HG02943 (cell line): Measurements from ENCODE around the gene DBF4.
A peak's percentile ranks its signal among the peaks of the same experiment; 100 is the strongest.
"Not testable (repeated sequence)": the region's sequence is repeated elsewhere in the genome, so short reads cannot be mapped to it uniquely, and the experiment has no call there.

Experiments
- ATAC-seq: cut with Tn5 transposase; IDR thresholded peaks from one replicate; pipeline ENCODE4 v1.9.1; 2021; ENCODE audit warnings: mild to moderate bottlenecking, low read depth, moderate library complexity; ENCODE audit not compliant: unreplicated experiment

The DBF4 gene

GRCh38 chr7:87876040-87876868, at the start of gene DBF4, which contains the start of gene SLC25A40:
Gene DBF4, plus strand, starts transcription at chr7:87876493. Its CDS starts 240 bp downstream, at chr7:87876733.
Gene SLC25A40, minus strand, starts transcription at chr7:87876360. Its CDS starts 17,633 bp downstream, at chr7:87858727.
- peak; percentile 90 for ATAC-seq

DNA sequence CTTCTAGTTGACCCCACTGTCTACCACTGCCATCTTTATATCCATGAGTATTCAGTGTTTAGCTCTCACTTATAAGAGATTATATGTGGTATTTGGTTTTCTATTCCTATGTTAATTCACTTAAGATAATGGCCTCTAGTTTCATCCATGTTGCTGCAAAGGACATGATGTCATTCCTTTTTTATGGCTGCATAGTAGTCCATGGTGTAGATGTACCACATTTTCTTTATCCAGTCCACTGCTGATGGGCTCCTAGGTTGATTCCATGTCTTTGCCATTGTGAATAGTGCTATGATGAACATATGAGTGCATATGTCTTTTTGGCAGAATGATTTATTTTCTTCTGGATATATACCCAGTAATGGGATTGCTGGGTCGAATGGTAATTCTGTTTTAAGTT, 47.9 kb upstream of the DBF4 start:
- not testable (repeated sequence) for ATAC-seq

- ATAC-seq, result no peak
Measured at GRCh38 chr7:87831097-87831496, 45.2 kb upstream of the DBF4 start.

DNA sequence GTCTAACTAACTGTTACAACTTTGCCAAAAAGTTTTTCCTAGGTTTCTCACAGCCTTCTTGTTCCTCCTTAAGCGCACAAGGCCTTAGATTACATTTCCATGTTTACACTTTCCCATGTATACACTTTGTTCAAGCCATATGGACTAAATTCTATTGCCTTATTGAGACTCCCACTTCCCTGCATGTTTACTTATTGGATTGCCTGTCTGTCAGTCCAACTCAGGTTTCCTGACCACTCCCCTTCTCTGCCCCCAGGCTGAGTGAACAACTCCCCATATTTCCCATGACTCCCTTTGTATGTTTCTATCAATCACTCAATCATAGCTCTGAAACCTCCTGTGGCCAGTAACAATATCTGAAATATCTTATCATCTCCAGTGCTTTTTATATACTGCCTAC, 43.2 kb upstream of the DBF4 start:
- no peak for ATAC-seq

DNA sequence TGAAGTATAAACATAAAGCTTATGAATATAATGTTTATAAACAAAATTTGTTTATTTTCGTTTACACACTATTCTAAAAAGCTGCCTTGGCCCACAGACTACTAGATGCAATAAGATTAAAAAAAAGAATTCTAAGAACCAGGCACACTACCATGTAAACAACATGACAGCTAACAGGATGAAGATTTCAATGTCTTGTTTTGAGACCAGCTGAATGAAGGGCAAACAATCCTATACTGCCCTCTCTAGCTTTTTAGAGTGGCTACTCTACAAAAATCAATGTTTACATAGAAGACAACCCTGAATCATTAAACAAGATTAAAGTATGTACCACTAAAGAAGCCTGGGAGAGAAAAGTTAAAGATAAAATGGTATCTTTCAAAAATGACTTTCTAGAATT, 38.7 kb upstream of the DBF4 start:
- ATAC-seq, result no peak

DNA sequence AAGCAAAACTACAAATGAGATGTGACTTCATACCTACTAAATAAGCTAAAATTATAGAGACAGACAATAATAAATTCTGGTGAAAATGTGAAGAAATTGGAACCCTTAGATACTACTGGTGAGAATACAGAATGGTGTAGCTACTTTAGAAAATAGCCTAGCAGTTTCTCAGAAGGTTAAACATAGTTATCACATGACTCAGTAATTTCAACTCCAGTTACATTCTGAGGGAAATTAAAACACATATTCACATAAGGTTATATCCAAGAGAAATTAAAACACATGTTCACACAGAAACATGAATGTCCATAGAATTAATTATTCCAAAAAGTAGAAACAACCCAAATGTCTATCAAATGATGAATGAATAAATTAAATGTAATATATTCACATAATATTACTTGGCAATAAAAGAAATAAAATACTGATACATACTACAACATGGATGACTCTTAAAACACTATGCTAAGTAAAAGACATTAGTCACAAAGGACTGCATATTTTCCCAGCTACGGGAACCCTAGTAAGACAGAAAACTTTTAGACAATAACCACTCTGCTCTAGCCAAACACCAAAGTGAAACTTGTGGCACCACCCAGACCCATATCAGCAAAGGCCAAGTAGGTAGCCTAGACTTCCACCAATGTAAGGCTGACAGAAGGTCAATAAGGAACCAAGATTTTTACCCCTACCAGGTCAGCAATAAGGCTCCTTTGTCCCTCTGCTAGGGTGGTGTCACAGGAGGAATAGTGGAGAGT, 25.3 kb upstream of the DBF4 start:
- ATAC-seq, result no peak

DNA sequence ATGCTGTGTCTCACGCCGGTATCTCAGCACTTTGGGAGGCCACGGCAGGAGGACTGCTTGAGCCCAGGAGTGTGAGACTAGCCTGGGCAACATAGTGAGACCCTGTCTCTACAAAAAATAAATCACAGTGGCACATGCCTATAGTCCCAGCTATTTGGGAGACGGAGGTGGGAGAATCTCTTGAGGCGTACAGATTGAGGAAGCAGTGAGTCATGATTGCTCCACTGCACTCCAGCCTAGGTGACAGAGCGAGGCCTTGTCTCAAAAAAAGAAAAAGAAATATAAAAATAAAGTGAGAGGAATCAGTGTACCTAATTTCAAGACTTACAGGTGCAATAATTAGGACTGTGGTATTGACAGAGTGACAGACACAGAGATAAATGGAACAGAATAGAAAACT, 24.0 kb upstream of the DBF4 start:
- ATAC-seq, result no peak

GRCh38 chr7:87853237-87853864, 22.9 kb upstream of the DBF4 start:
- no peak for ATAC-seq

GRCh38 chr7:87858417-87859100, 17.7 kb upstream of the DBF4 start:
- no peak for ATAC-seq

DNA sequence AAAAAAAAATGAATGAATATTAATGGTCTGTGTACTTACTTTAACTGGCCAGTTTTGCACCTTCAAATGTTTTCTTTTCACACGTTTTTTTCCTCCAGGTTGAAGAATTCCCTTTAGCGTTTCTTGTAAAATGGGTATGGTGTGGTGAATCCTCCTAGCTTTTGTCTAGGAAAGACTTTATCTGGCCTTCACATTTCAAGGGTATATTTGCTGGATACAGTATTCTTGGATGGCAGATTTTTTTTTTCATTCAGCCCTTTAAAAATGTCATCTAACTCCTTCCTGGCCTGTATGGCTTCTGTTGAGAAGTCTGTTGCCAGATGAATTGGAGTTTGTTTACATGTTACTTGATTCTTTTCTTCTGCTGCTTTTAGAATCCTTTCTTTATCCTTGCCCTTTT, 10.2 kb upstream of the DBF4 start:
- ATAC-seq, result no peak

DNA sequence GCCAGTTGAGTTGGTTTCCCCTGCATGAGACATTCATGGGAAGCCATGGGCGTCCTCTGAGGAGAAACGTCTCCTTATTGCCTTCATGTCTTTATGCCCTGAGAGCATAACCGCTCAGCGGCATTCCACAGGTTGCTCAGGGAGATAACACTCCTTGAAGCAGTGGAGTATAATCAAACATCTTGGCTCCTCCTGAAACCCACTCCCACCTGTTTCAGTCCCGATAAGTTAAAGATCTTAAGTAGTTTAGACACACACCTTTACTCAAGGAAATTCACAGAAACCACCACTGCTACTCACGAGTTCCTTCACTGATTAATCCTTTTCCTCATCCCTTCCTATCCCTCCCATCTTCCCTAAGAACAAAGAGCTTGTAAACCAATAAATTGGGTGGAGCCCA, 9.8 kb upstream of the DBF4 start:
- ATAC-seq, result not testable (repeated sequence)

DNA sequence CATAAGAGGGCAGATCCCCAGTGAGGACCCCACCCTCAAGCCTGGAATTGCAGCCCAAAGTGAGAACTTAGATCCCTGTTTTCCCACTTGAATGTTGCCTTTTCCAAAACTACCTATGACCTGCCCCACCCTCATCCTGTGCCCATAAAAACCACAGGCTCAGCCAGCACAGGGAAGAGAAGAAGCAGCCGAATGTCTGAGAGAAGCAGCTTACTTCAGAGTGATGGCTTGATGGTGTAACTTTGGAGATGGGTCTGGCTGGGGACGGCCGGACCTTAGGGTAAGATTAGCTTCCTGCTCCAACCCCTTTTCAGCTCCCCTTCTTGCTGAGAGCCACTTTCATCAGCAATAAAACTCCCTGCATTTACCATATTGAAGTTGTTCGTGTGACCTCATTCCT, 5.8 kb upstream of the DBF4 start:
- no peak for ATAC-seq

DNA sequence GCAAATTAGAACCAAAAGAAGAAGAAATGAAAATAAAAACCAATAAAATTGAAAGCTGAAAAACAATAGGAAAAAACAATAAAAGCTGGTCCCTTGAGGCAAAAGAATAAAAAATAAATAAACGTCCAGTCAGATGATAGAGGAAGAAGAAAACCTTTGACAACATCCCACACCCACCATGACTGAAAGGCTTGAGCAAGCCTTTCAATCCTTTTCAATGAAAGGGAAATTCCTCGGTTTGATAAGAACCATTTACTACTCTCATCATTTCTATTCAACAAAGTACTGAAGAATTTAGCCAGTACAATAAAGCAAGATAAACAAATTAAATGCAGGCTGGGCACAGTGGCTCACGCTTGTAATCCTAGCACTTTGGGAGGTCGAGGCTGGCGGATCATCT, 3.9 kb upstream of the DBF4 start:
- ATAC-seq, result no peak

- not testable (repeated sequence) for ATAC-seq
Measured at GRCh38 chr7:87873328-87873727, 3.0 kb upstream of the DBF4 start.

DNA sequence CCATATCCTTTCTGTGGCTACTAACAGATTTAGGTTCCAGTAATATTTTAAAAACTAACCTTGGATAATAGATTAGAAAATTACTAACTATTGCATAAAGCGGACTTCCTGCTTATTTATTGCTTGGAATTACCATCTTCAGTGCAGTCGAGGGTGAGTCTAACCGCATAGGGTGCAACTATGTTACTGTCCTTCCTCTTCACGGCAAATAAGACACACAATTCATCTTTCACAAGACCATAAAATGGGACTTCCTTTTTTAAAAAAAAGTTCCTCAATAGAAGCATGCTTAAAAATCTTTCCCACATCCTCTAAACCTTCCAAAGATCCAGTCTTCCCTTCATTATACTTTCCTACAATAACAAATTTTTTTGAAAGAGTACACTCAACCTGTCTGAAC, 2.2 kb upstream of the DBF4 start:
- no peak for ATAC-seq

GRCh38 chr7:87875151-87876039, 898 bp upstream of the DBF4 start:
- peak; percentile 20 for ATAC-seq

DNA sequence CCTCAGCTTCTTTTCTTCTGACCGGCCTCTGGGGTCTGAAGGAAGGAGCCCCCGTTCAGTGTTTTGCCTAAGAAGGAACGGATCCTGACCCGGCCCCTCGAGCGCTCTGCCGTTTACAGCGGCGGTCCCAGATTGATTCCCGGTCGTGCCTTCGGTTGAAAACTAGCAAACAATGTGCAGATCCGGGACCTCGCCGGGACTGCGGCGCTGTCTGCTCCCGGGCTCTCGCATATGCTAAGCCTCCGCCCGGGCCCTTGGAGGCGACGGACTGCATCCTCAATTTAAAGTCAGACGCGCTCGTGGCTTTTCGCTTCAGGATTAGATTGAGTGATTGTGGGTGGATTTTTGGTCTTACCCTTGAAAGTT, 559 bp downstream of the DBF4 start:
- ATAC-seq, result peak; percentile 20

GRCh38 chr7:87877366-87878040, 1.2 kb downstream of the DBF4 start:
- no peak for ATAC-seq

GRCh38 chr7:87878208-87878735, 2.0 kb downstream of the DBF4 start:
- no peak for ATAC-seq
